SU-DHL-6 (cell line): Measurements from ENCODE around the gene SLC16A6.

ENCODE experiments used
- EZH2phosphoT487 ChIP-seq: fragments of 200-600 bp; sonication (generic), shearing (Covaris generic); conservative IDR thresholded peaks from 2 replicates; pipeline ENCODE4 v1.6.1; 2018; ENCODE audit warnings: mild to moderate bottlenecking, antibody characterized with exemption, low read length, moderate library complexity, mixed read lengths
- TF ChIP-seq, protein P1 (sequence below): fragments of 200-600 bp; sonication (generic); IDR thresholded peaks from one replicate; pipeline ENCODE4 v1.5.1; 2017; ENCODE audit warnings: antibody characterized with exemption, mild to moderate bottlenecking, low read length, moderate library complexity; ENCODE audit not compliant: insufficient read depth, poor library complexity, severe bottlenecking

DNA sequence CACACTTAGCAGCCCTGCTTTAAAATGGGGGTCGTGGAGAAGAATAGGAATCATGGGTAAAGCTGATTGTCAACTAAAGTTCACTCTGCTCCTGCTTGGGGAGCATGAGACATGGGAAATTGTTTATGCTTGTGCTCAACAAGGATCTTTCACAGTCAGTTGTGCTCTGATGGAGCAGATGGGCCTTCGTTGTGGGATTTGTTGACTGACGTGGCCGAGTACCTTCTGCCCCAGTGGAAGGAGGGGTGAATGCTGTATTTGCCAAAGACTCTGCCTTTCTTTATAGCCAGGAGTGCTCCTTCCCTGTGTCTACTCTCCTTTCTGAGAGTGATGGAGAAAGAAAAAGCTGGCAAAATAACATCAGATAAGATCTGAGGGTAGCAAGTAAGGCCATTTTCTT lies 11.7 kb upstream of the SLC16A6 start:
- TF ChIP-seq, protein P1, sequence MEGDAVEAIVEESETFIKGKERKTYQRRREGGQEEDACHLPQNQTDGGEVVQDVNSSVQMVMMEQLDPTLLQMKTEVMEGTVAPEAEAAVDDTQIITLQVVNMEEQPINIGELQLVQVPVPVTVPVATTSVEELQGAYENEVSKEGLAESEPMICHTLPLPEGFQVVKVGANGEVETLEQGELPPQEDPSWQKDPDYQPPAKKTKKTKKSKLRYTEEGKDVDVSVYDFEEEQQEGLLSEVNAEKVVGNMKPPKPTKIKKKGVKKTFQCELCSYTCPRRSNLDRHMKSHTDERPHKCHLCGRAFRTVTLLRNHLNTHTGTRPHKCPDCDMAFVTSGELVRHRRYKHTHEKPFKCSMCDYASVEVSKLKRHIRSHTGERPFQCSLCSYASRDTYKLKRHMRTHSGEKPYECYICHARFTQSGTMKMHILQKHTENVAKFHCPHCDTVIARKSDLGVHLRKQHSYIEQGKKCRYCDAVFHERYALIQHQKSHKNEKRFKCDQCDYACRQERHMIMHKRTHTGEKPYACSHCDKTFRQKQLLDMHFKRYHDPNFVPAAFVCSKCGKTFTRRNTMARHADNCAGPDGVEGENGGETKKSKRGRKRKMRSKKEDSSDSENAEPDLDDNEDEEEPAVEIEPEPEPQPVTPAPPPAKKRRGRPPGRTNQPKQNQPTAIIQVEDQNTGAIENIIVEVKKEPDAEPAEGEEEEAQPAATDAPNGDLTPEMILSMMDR: no peak
- no peak for TF ChIP-seq EZH2phosphoT487
